A549 (cell line): Measurements from ENCODE around the gene RPS6KA2.

ENCODE experiments used
- BCL3 ChIP-seq: fragments of >200 bp; sonication (Bioruptor Twin); formaldehyde crosslinking; IDR thresholded peaks from 3 replicates; pipeline ENCODE4 v1.6.1; 2016
- BHLHE40 ChIP-seq: IDR thresholded peaks from 2 replicates; pipeline ENCODE4 v1.6.1; 2012; ENCODE audit warnings: low read depth, low read length, inconsistent platforms
- CTCF ChIP-seq: fragments of >200 bp; sonication (Bioruptor Twin); formaldehyde crosslinking; IDR thresholded peaks from 3 replicates; pipeline ENCODE4 v1.5.1; 2016
- E2F6 ChIP-seq: IDR thresholded peaks from 2 replicates; pipeline ENCODE4 v1.6.1; 2012; ENCODE audit warnings: low read depth, borderline replicate concordance
- RNF2 ChIP-seq: fragments of 200-600 bp; sonication (generic); IDR thresholded peaks from 2 replicates; pipeline ENCODE4 v1.6.1; 2016; ENCODE audit warnings: low read depth, mild to moderate bottlenecking, antibody characterized with exemption, moderate library complexity, borderline replicate concordance
- USF2 ChIP-seq: fragments of 450-650 bp; IDR thresholded peaks from 2 replicates; pipeline ENCODE4 v1.6.1; 2014; ENCODE audit warnings: antibody characterized with exemption

GRCh38 chr6:166460473-166461437 is 166.3 kb downstream of the RPS6KA2 start:
- no peak for TF ChIP-seq CTCF
- TF ChIP-seq BHLHE40, result no peak
- no peak for TF ChIP-seq USF2
- no peak for TF ChIP-seq RNF2
- TF ChIP-seq E2F6, result no peak
- no peak for TF ChIP-seq BCL3
